H1 (cell line): ENCODE results near the gene ZNF837. TPM values are rescaled to one million over a fixed set of nuclear protein-coding genes. Genes with fewer than 3 reads are reported as not detected.

ENCODE experiments used
- CTCF ChIA-PET: fragments of 300-600 bp; sonication (Branson Sonifier 250); formaldehyde crosslinking; loops from one replicate; lab custom pipeline; 2021; ENCODE audit not compliant: partially characterized antibody; lab: Charles Lee
- POLR2A ChIA-PET: fragments of 300-600 bp; sonication (Branson Sonifier 250); formaldehyde crosslinking; loops from one replicate; lab custom pipeline; 2021; ENCODE audit warnings: inconsistent platforms; ENCODE audit not compliant: partially characterized antibody; lab: Charles Lee
- DNase-seq, 2 experiments: peaks; one replicate each; pipeline versions ENCODE4 v3.0.0 to v3.0.0-alpha.2; 2010 to 2022; ENCODE audit warnings: low spot score in 2 of 2, low read depth in 1 of 2, mixed read lengths in 1 of 2
- FAIRE-seq: peaks from 2 replicates; lab custom pipeline; 2011; peaks lifted over from hg19 to GRCh38; lab: Jason Lieb, UNC
- H2AFZ ChIP-seq: 2 replicates; pipeline ENCODE4 v1.8.1; 2012; ENCODE audit warnings: low read length, inconsistent platforms
- H2AK5ac ChIP-seq: 2 replicates; pipeline ENCODE4 v1.6.1; 2013; ENCODE audit warnings: low read depth, low read length
- H2BK120ac ChIP-seq: replicated peaks from 2 replicates; pipeline ENCODE3; 2013; ENCODE audit warnings: low read depth, low read length, inconsistent platforms
- H2BK12ac ChIP-seq: 2 replicates; pipeline ENCODE4 v1.6.1; 2013; ENCODE audit warnings: low read depth, low read length
- H2BK15ac ChIP-seq: 2 replicates; pipeline ENCODE4 v1.6.1; 2013; ENCODE audit warnings: low read length
- H2BK20ac ChIP-seq: 2 replicates; pipeline ENCODE4 v1.6.1; 2013; ENCODE audit warnings: low read length
- H2BK5ac ChIP-seq: 2 replicates; pipeline ENCODE4 v1.6.1; 2013; ENCODE audit warnings: low read depth, low read length
- H3K14ac ChIP-seq: 2 replicates; pipeline ENCODE4 v1.6.1; 2013; ENCODE audit warnings: inconsistent platforms; ENCODE audit not compliant: insufficient read length
- H3K18ac ChIP-seq: 2 replicates; pipeline ENCODE4 v1.6.1; 2013; ENCODE audit warnings: low read length; ENCODE audit errors: extremely low read depth
- H3K23ac ChIP-seq: 2 replicates; pipeline ENCODE4 v1.6.1; 2013; ENCODE audit warnings: inconsistent platforms; ENCODE audit not compliant: insufficient read length
- H3K23me2 ChIP-seq: 2 replicates; pipeline ENCODE4 v1.6.1; 2013; ENCODE audit warnings: low read depth, low read length
- H3K27ac ChIP-seq: 2 replicates; pipeline ENCODE4 v1.6.1; 2011; ENCODE audit warnings: low read depth, low read length, inconsistent platforms
- H3K27me3 ChIP-seq, 4 experiments: replicated peaks in 1 of 4; 1 replicate in 1 of 4; 2 replicates in 3 of 4; pipeline versions ENCODE4 v1.6.1 to v1.8.1; 2011 to 2013; ENCODE audit warnings: low read length in 3 of 4, mild to moderate bottlenecking in 3 of 4, inconsistent platforms in 2 of 4, mixed read lengths in 2 of 4, moderate library complexity in 1 of 4; ENCODE audit not compliant: control insufficient read depth in 3 of 4, insufficient read depth in 3 of 4; ENCODE audit errors: extremely low read depth in 1 of 4
- H3K36me3 ChIP-seq, 4 experiments: 2 replicates each; pipeline versions ENCODE4 v1.6.1 to v1.8.1; 2011 to 2013; ENCODE audit warnings: mild to moderate bottlenecking in 4 of 4, low read length in 3 of 4, moderate library complexity in 2 of 4, control low read depth in 1 of 4, inconsistent platforms in 1 of 4; ENCODE audit not compliant: insufficient read depth in 4 of 4, control insufficient read depth in 2 of 4
- H3K4ac ChIP-seq: replicated peaks from 2 replicates; pipeline ENCODE3; 2013; ENCODE audit warnings: low read length, low read depth, mixed read lengths, inconsistent platforms; ENCODE audit not compliant: insufficient read length
- H3K4me1 ChIP-seq, 4 experiments: replicated peaks in 1 of 4; 1 replicate in 1 of 4; 2 replicates in 3 of 4; pipeline versions ENCODE4 v1.6.1 to v1.8.1; 2011 to 2013; ENCODE audit warnings: low read length in 3 of 4, inconsistent platforms in 2 of 4, mixed read lengths in 1 of 4; ENCODE audit not compliant: insufficient read depth in 4 of 4, control insufficient read depth in 3 of 4
- H3K4me2 ChIP-seq, 2 experiments: 2 replicates each; pipeline versions ENCODE4 v1.6.1 to v1.8.1; 2011 to 2013; ENCODE audit warnings: low read depth in 2 of 2, low read length in 2 of 2, control low read depth in 1 of 2, inconsistent platforms in 1 of 2, mild to moderate bottlenecking in 1 of 2; ENCODE audit not compliant: insufficient read depth in 1 of 2
- H3K4me3 ChIP-seq, 4 experiments: fragments of 200-600, 300-600 bp in 1 of 4; sonication (generic), shearing (Covaris generic), sonication (Bioruptor Twin) in 1 of 4; 2 replicates each; pipeline versions ENCODE4 v1.5.1 to v1.8.1; 2011 to 2016; ENCODE audit warnings: low read length in 4 of 4, low read depth in 3 of 4, control low read depth in 2 of 4, inconsistent platforms in 2 of 4, mild to moderate bottlenecking in 2 of 4, mixed read lengths in 1 of 4, moderate library complexity in 1 of 4; ENCODE audit not compliant: insufficient read depth in 2 of 4; ENCODE audit errors: extremely low read depth in 1 of 4
- H3K56ac ChIP-seq: replicated peaks from 2 replicates; pipeline ENCODE3; 2013; ENCODE audit warnings: low read depth, mild to moderate bottlenecking, mixed read lengths, low read length, inconsistent platforms; ENCODE audit not compliant: insufficient read length
- H3K79me1 ChIP-seq: 2 replicates; pipeline ENCODE4 v1.6.1; 2013; ENCODE audit warnings: low read depth, low read length, control low read depth
- H3K79me2 ChIP-seq, 2 experiments: 2 replicates each; pipeline versions ENCODE4 v1.6.1 to v1.8.1; 2012 to 2013; ENCODE audit warnings: low read length in 2 of 2, mild to moderate bottlenecking in 2 of 2, inconsistent platforms in 1 of 2; ENCODE audit not compliant: insufficient read depth in 2 of 2, control insufficient read depth in 1 of 2
- H3K9ac ChIP-seq, 4 experiments: replicated peaks in 1 of 4; 1 replicate in 1 of 4; 2 replicates in 3 of 4; pipeline versions ENCODE4 v1.6.1 to v1.8.1; 2011 to 2013; ENCODE audit warnings: low read depth in 3 of 4, low read length in 3 of 4, control low read depth in 2 of 4, mild to moderate bottlenecking in 2 of 4, moderate library complexity in 2 of 4, inconsistent platforms in 1 of 4; ENCODE audit errors: extremely low read depth in 1 of 4
- H3K9me3 ChIP-seq, 2 experiments: 2 replicates each; pipeline versions ENCODE4 v1.6.1 to v1.8.1; 2012 to 2013; ENCODE audit warnings: mild to moderate bottlenecking in 2 of 2, moderate library complexity in 2 of 2, control low read depth in 1 of 2, inconsistent platforms in 1 of 2, low read depth in 1 of 2, low read length in 1 of 2, mixed read lengths in 1 of 2; ENCODE audit not compliant: insufficient read depth in 2 of 2
- H4K20me1 ChIP-seq, 2 experiments: replicated peaks in 1 of 2; 2 replicates each; pipeline versions ENCODE3 to v1.8.1; 2011 to 2013; ENCODE audit warnings: inconsistent platforms in 2 of 2, low read length in 2 of 2, mild to moderate bottlenecking in 1 of 2; ENCODE audit not compliant: insufficient read depth in 2 of 2, control insufficient read depth in 1 of 2
- H4K5ac ChIP-seq: 2 replicates; pipeline ENCODE4 v1.6.1; 2013; ENCODE audit warnings: low read length, low read depth, mixed read lengths, inconsistent platforms; ENCODE audit not compliant: insufficient read length
- H4K8ac ChIP-seq: 2 replicates; pipeline ENCODE4 v1.8.0; 2013; ENCODE audit warnings: mild to moderate bottlenecking, moderate library complexity, low read length, inconsistent platforms; ENCODE audit not compliant: insufficient read depth; ENCODE audit errors: extremely low read depth
- H4K91ac ChIP-seq: replicated peaks from 2 replicates; pipeline ENCODE3; 2013; ENCODE audit warnings: low read length, mixed read lengths, inconsistent platforms; ENCODE audit not compliant: insufficient read length
- BCL11A ChIP-seq, 2 experiments: IDR thresholded peaks; one replicate each; pipeline ENCODE4 v1.6.1; 2011; ENCODE audit warnings: low read depth in 2 of 2, low read length in 2 of 2, mild to moderate bottlenecking in 2 of 2
- CBX8 ChIP-seq: fragments of 300-800, 300-1000 bp; sonication (generic); IDR thresholded peaks from 2 replicates; pipeline ENCODE4 v1.7.1; 2016; ENCODE audit warnings: low read depth, low read length, borderline replicate concordance
- EP300 ChIP-seq, 2 experiments: IDR thresholded peaks; 1 replicate in 1 of 2; 2 replicates in 1 of 2; pipeline ENCODE4 v1.6.1; 2011 to 2012; ENCODE audit warnings: low read depth in 2 of 2, low read length in 2 of 2, mild to moderate bottlenecking in 2 of 2, borderline replicate concordance in 1 of 2, inconsistent platforms in 1 of 2, moderate library complexity in 1 of 2
- JUND ChIP-seq: IDR thresholded peaks from 2 replicates; pipeline ENCODE4 v1.6.1; 2011; ENCODE audit warnings: mild to moderate bottlenecking, improper control_type of control experiment, low read length
- KDM1A ChIP-seq: fragments of 200-600, 300-600 bp; sonication (generic); IDR thresholded peaks from 2 replicates; pipeline ENCODE4 v1.7.1; 2016; ENCODE audit warnings: mild to moderate bottlenecking, low read length, borderline replicate concordance
- KDM4A ChIP-seq: IDR thresholded peaks from one replicate; pipeline ENCODE4 v1.7.1; 2012; ENCODE audit warnings: low read depth, mild to moderate bottlenecking, moderate library complexity, low read length, inconsistent platforms; ENCODE audit not compliant: severe bottlenecking
- MAX ChIP-seq: IDR thresholded peaks from 2 replicates; pipeline ENCODE4 v1.6.1; 2012; ENCODE audit warnings: inconsistent platforms
- SAP30 ChIP-seq: fragments of 300-600 bp; sonication (generic); IDR thresholded peaks from 2 replicates; pipeline ENCODE4 v1.7.1; 2012; ENCODE audit warnings: low read length, moderate library complexity, mild to moderate bottlenecking, inconsistent platforms; ENCODE audit not compliant: insufficient read depth, insufficient replicate concordance
- SP2 ChIP-seq: IDR thresholded peaks from 2 replicates; pipeline ENCODE4 v1.6.1; 2012; ENCODE audit warnings: mild to moderate bottlenecking, low read length, inconsistent platforms
- TEAD4 ChIP-seq: IDR thresholded peaks from 2 replicates; pipeline ENCODE4 v1.6.1; 2012; ENCODE audit warnings: low read depth, low read length, inconsistent platforms, mixed read lengths
- WGBS, 2 experiments: shearing (Covaris generic) in 1 of 2; methylation state at CpG; one replicate each; pipeline versions ENCODE4 v1.1.6 to v1.1.7; 2013 to 2015; ENCODE audit warnings: low lambda C conversion rate in 2 of 2, mixed read lengths in 2 of 2, inconsistent platforms in 1 of 2, low coverage in 1 of 2, missing lambda C conversion rate in 1 of 2; ENCODE audit not compliant: insufficient replicate concordance in 2 of 2, insufficient coverage in 1 of 2, insufficient read length in 1 of 2; ENCODE audit errors: extremely low coverage in 1 of 2, missing lambda C conversion rate in 1 of 2; 5-methylcytosine and 5-hydroxymethylcytosine counted together
- polyA plus RNA-seq, 7 experiments: library from polyadenylated mRNA; depleted of rRNA in 3 of 7; stranded (reverse) in 5 of 7; unstranded in 2 of 7; fragments of >200 nt in 5 of 7; fragments of 200-250 nt in 2 of 7; gene quantifications; 1 replicate in 5 of 7; 2 replicates in 1 of 7; 4 replicates in 1 of 7; pipeline versions ENCODE4 v1.2.1 to v1.2.3, GENCODE V29; 2011 to 2013; ENCODE audit warnings: missing spikeins in 2 of 7, mixed read lengths in 2 of 7
- total RNA-seq: library from RNA; stranded (reverse); fragmentation: NEBNext Ultra II Directional; extraction: Animal tissue kit (Norgen Biotek cat#: 25700); gene quantifications from 2 replicates; pipeline ENCODE4 v1.2.1, GENCODE V29; 2021

ZNF837 gene
- total and polyA plus RNA-seq, 2 of the 8 experiments (the other 6 are each of a cell fraction or from before 2014, with no cell fraction given): 1.9 to 3.3 TPM

GRCh38 chr19:58396691-58397532 lies 16.1 kb upstream of the ZNF837 start:
- Histone ChIP-seq H2BK15ac (no peak overlapping the region), H3K9me3 (no peaks in the 10 kb centered on the region), H4K5ac (no peak overlapping the region), H3K4me1 (peaks cover 0 to 27% (median 17%) of the 10 kb centered on the region in 4 experiments; a peak in 5 of 7 replicates), H3K27ac (no peak overlapping the region), H4K91ac (no peak overlapping the region), H4K8ac (peak overlapping the region; percentile 77), H2BK12ac (no peak overlapping the region), H2AK5ac (no peak overlapping the region), H3K27me3 (peaks cover 3 to 17% (median 11%) of the 10 kb centered on the region in 4 experiments; a peak in 6 of 7 replicates), H3K18ac (peak overlapping the region; percentile 48; the same call in 1 of the 2 replicates), H3K4me2 (peak overlapping the region; percentile 63 to 83), H4K20me1 (peaks cover 12 to 14% of the 10 kb centered on the region in 2 experiments), H3K79me2 (no peaks in the 10 kb centered on the region), H2BK5ac (no peak overlapping the region), H3K9ac (no peak overlapping the region), H3K23ac (no peak overlapping the region), H3K4me3 (peak overlapping the region; percentile 6 to 57 (median 22); a peak in 7 of 8 replicates), H3K14ac (no peak overlapping the region), H2BK120ac (no peak overlapping the region), H3K36me3 (peaks cover 11 to 26% (median 23%) of the 10 kb centered on the region in 4 experiments), H3K4ac (no peak overlapping the region), H2AFZ (no peak overlapping the region), H2BK20ac (no peak overlapping the region), H3K79me1 (peaks cover 2% of the 10 kb centered on the region; the same call in 1 of the 2 replicates), H3K56ac (no peak overlapping the region), H3K23me2 (peaks cover 12% of the 10 kb centered on the region)
- 69% methylated on average over 30 of the region's 58 CpGs; no CpG with 5 or more reads in 1 of the 2 experiments for WGBS, 2 experiments
- no peak for FAIRE-seq
- POLR2A ChIA-PET: interaction anchor here (0.6 to 7.2 kb wide), 17 partner anchors 10 to 123 kb away, joined by 3 to 78 read pairs (median 7); partner anchors contain the start of genes RPS5, ZBTB45, ZNF497 and ZNF584
- DNase-seq: peak in 1 of 2 experiments; percentile 67
- CTCF ChIA-PET: no interaction called here
- no peak for TF ChIP-seq BCL11A (IDR thresholded peaks at IDR 0.05; ENCODE audit: low read depth in 2 of 2, low read length in 2 of 2)
- TF ChIP-seq SAP30: no peak
- no peak for TF ChIP-seq JUND
- no peak for TF ChIP-seq CBX8
- no peak for TF ChIP-seq TEAD4
- TF ChIP-seq KDM1A: no peak
- TF ChIP-seq EP300 (IDR thresholded peaks at IDR 0.05; ENCODE audit: borderline replicate concordance in 1 of 2, low read depth in 2 of 2, low read length in 2 of 2): no peak
- peak; percentile 44 for TF ChIP-seq MAX
- TF ChIP-seq KDM4A: peak; percentile 26
- TF ChIP-seq SP2: no peak
